ENCODE results near the gene CLK3.

The CLK3 gene

GRCh38 chr15:74609938-74610301, 5.7 kb upstream of the CLK3 start:
- no peak overlapping the region for H3K4me3 ChIP-seq (ENCODE audit: low read length)
- no peak overlapping the region for H3K27ac ChIP-seq (ENCODE audit: low read depth, low read length)
- no peaks in the 10 kb centered on the region for H3K79me1 ChIP-seq (ENCODE audit: low read length)
- H2BK120ac ChIP-seq (ENCODE audit: low read depth, low read length), result no peak overlapping the region
- H2BK5ac ChIP-seq (ENCODE audit: low read length), result no peak overlapping the region
- no CpG with 5 or more reads among the region's 3 CpGs for WGBS (ENCODE audit: extremely low coverage, insufficient coverage, low lambda C conversion rate)
- H3K79me2 ChIP-seq (ENCODE audit: control insufficient read depth, insufficient read depth, low read length), result no peaks in the 10 kb centered on the region
- DNase-seq, result no peak
- H3K9ac ChIP-seq (ENCODE audit: low read length), result no peak overlapping the region
- no peak overlapping the region for H3K23ac ChIP-seq (ENCODE audit: low read length)
- H3K27me3 ChIP-seq (ENCODE audit: insufficient read depth, low read length, poor library complexity), result no peaks in the 10 kb centered on the region
- H4K8ac ChIP-seq (ENCODE audit: low read depth, low read length), result no peak overlapping the region
- no peak overlapping the region for H3K56ac ChIP-seq (ENCODE audit: low read length)
- no peak overlapping the region for H4K5ac ChIP-seq (ENCODE audit: low read length)
- H3K36me3 ChIP-seq (ENCODE audit: control insufficient read depth, insufficient read depth, low read length), result no peaks in the 10 kb centered on the region
- no peak overlapping the region for H2BK15ac ChIP-seq (replicated peaks; ENCODE audit: low read depth)
- H2AK5ac ChIP-seq (ENCODE audit: low read length), result no peak overlapping the region
- H3K4me2 ChIP-seq (ENCODE audit: low read length), result no peak overlapping the region
- H3K4me1 ChIP-seq (ENCODE audit: control insufficient read depth, low read depth, low read length), result no peaks in the 10 kb centered on the region
- H3K4ac ChIP-seq (ENCODE audit: low read depth, low read length), result no peak overlapping the region
- H3K18ac ChIP-seq (ENCODE audit: low read length), result no peak overlapping the region

GRCh38 chr15:74610302-74610951, 5.2 kb upstream of the CLK3 start:
- no CpG with 5 or more reads among the region's 7 CpGs for WGBS (ENCODE audit: extremely low coverage, insufficient coverage, low lambda C conversion rate)
- no peak overlapping the region for H3K18ac ChIP-seq (ENCODE audit: low read length)

GRCh38 chr15:74611341-74611740, 4.3 kb upstream of the CLK3 start:
- H3K27ac ChIP-seq (ENCODE audit: low read depth, low read length), result no peak overlapping the region
- H3K9ac ChIP-seq (ENCODE audit: low read length), result no peak overlapping the region
- no peaks in the 10 kb centered on the region for H3K36me3 ChIP-seq (ENCODE audit: control insufficient read depth, insufficient read depth, low read length)
- no peak overlapping the region for H3K18ac ChIP-seq (ENCODE audit: low read length)
- H3K79me2 ChIP-seq (ENCODE audit: control insufficient read depth, insufficient read depth, low read length), result peaks cover 5% of the 10 kb centered on the region
- H3K56ac ChIP-seq (ENCODE audit: low read length), result no peak overlapping the region
- H3K79me1 ChIP-seq (ENCODE audit: low read length), result peaks cover 2% of the 10 kb centered on the region
- no peak overlapping the region for H2BK120ac ChIP-seq (ENCODE audit: low read depth, low read length)
- no peak overlapping the region for H3K4me2 ChIP-seq (ENCODE audit: low read length)
- no peak overlapping the region for H3K23ac ChIP-seq (ENCODE audit: low read length)
- no peak overlapping the region for H3K4me3 ChIP-seq (ENCODE audit: low read length)
- H3K4me1 ChIP-seq (ENCODE audit: control insufficient read depth, low read depth, low read length), result no peaks in the 10 kb centered on the region
- no peaks in the 10 kb centered on the region for H3K27me3 ChIP-seq (ENCODE audit: insufficient read depth, low read length, poor library complexity)
- H4K5ac ChIP-seq (ENCODE audit: low read length), result no peak overlapping the region
- no peak overlapping the region for H2AK5ac ChIP-seq (ENCODE audit: low read length)
- DNase-seq, result no peak
- H2BK5ac ChIP-seq (ENCODE audit: low read length), result no peak overlapping the region
- WGBS (ENCODE audit: extremely low coverage, insufficient coverage, low lambda C conversion rate), result no CpG with 5 or more reads among the region's 11 CpGs
- no peak overlapping the region for H2BK15ac ChIP-seq (replicated peaks; ENCODE audit: low read depth)
- no peak overlapping the region for H4K8ac ChIP-seq (ENCODE audit: low read depth, low read length)
- no peak overlapping the region for H3K4ac ChIP-seq (ENCODE audit: low read depth, low read length)

More at GRCh38 chr15:74610302-74610951, 5.2 kb upstream of the CLK3 start:
- no peaks in the 10 kb centered on the region for H3K4me1 ChIP-seq (ENCODE audit: control insufficient read depth, low read depth, low read length)
- peak; percentile 21 for DNase-seq
- H3K79me1 ChIP-seq (ENCODE audit: low read length), result no peaks in the 10 kb centered on the region
- H3K56ac ChIP-seq (ENCODE audit: low read length), result no peak overlapping the region
- no peak overlapping the region for H2AK5ac ChIP-seq (ENCODE audit: low read length)
- H3K9ac ChIP-seq (ENCODE audit: low read length), result no peak overlapping the region
- no peak overlapping the region for H4K8ac ChIP-seq (ENCODE audit: low read depth, low read length)
- no peak overlapping the region for H3K4ac ChIP-seq (ENCODE audit: low read depth, low read length)
- H2BK5ac ChIP-seq (ENCODE audit: low read length), result no peak overlapping the region
- no peak overlapping the region for H3K4me2 ChIP-seq (ENCODE audit: low read length)
- H3K23ac ChIP-seq (ENCODE audit: low read length), result no peak overlapping the region
- H3K79me2 ChIP-seq (ENCODE audit: control insufficient read depth, insufficient read depth, low read length), result no peaks in the 10 kb centered on the region
- H2BK15ac ChIP-seq (replicated peaks; ENCODE audit: low read depth), result no peak overlapping the region
- H3K27ac ChIP-seq (ENCODE audit: low read depth, low read length), result no peak overlapping the region
- no peak overlapping the region for H3K4me3 ChIP-seq (ENCODE audit: low read length)
- H2BK120ac ChIP-seq (ENCODE audit: low read depth, low read length), result no peak overlapping the region
- no peaks in the 10 kb centered on the region for H3K36me3 ChIP-seq (ENCODE audit: control insufficient read depth, insufficient read depth, low read length)
- H3K27me3 ChIP-seq (ENCODE audit: insufficient read depth, low read length, poor library complexity), result no peaks in the 10 kb centered on the region
- no peak overlapping the region for H4K5ac ChIP-seq (ENCODE audit: low read length)

DNA sequence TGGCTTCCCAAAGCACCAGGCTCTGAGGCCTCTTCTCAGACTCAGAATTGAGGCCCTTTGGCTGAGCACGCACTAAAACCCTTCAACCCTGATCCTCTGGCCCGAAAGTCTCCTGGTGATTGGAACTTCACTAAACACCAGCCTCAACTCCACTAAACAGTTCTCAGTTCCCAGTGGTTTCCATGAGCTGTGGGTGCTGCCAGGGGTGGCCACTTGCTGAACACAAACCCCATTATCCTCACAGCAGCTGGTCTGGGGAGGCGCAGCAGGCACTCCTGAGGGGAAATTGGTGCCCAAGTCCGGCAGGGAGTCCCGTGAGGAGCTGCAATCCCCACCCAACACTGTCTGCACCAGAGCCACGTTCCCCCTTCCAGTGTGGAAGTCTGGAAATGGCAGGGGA, 3.8 kb upstream of the CLK3 start:
- Histone ChIP-seq H3K4me1 (ENCODE audit: control insufficient read depth, low read depth, low read length) (peaks cover 2% of the 10 kb centered on the region), H3K4me2 (ENCODE audit: low read length) (no peak overlapping the region), H4K5ac (ENCODE audit: low read length) (no peak overlapping the region), H3K4ac (ENCODE audit: low read depth, low read length) (no peak overlapping the region), H3K56ac (ENCODE audit: low read length) (no peak overlapping the region), H2BK120ac (ENCODE audit: low read depth, low read length) (no peak overlapping the region), H3K79me2 (ENCODE audit: control insufficient read depth, insufficient read depth, low read length) (peaks cover 10% of the 10 kb centered on the region), H2BK5ac (ENCODE audit: low read length) (no peak overlapping the region), H3K27me3 (ENCODE audit: insufficient read depth, low read length, poor library complexity) (no peaks in the 10 kb centered on the region), H2AK5ac (ENCODE audit: low read length) (no peak overlapping the region), H3K23ac (ENCODE audit: low read length) (no peak overlapping the region), H3K79me1 (ENCODE audit: low read length) (peaks cover 5% of the 10 kb centered on the region), H3K9ac (ENCODE audit: low read length) (no peak overlapping the region), H2BK15ac (replicated peaks; ENCODE audit: low read depth) (no peak overlapping the region), H3K36me3 (ENCODE audit: control insufficient read depth, insufficient read depth, low read length) (no peaks in the 10 kb centered on the region), H3K27ac (ENCODE audit: low read depth, low read length) (no peak overlapping the region), H3K4me3 (ENCODE audit: low read length) (no peak overlapping the region), H3K18ac (ENCODE audit: low read length) (no peak overlapping the region), H4K8ac (ENCODE audit: low read depth, low read length) (no peak overlapping the region)
- WGBS (ENCODE audit: extremely low coverage, insufficient coverage, low lambda C conversion rate), result no CpG with 5 or more reads among the region's 6 CpGs
- DNase-seq, result no peak

- Histone ChIP-seq H3K4me1 (ENCODE audit: control insufficient read depth, low read depth, low read length) (peaks cover 2% of the 10 kb centered on the region), H3K18ac (ENCODE audit: low read length) (no peak overlapping the region), H3K4ac (ENCODE audit: low read depth, low read length) (no peak overlapping the region), H2BK5ac (ENCODE audit: low read length) (no peak overlapping the region), H2AK5ac (ENCODE audit: low read length) (no peak overlapping the region), H2BK120ac (ENCODE audit: low read depth, low read length) (no peak overlapping the region), H3K79me1 (ENCODE audit: low read length) (peaks cover 10% of the 10 kb centered on the region), H4K8ac (ENCODE audit: low read depth, low read length) (no peak overlapping the region), H4K5ac (ENCODE audit: low read length) (no peak overlapping the region), H3K9ac (ENCODE audit: low read length) (no peak overlapping the region), H3K23ac (ENCODE audit: low read length) (no peak overlapping the region), H3K27ac (ENCODE audit: low read depth, low read length) (no peak overlapping the region), H3K79me2 (ENCODE audit: control insufficient read depth, insufficient read depth, low read length) (peaks cover 19% of the 10 kb centered on the region), H3K36me3 (ENCODE audit: control insufficient read depth, insufficient read depth, low read length) (no peaks in the 10 kb centered on the region), H3K27me3 (ENCODE audit: insufficient read depth, low read length, poor library complexity) (no peaks in the 10 kb centered on the region), H3K4me3 (ENCODE audit: low read length) (no peak overlapping the region), H2BK15ac (replicated peaks; ENCODE audit: low read depth) (no peak overlapping the region), H3K4me2 (ENCODE audit: low read length) (no peak overlapping the region), H3K56ac (ENCODE audit: low read length) (no peak overlapping the region)
- WGBS (ENCODE audit: extremely low coverage, insufficient coverage, low lambda C conversion rate), result no CpG with 5 or more reads among the region's 2 CpGs
- DNase-seq, result no peak
These were observed 3.0 kb upstream of the CLK3 start for GRCh38 chr15:74612677-74613076.
